ENCODE results near the gene IER2. TPM values are rescaled to one million over a fixed set of nuclear protein-coding genes. Genes with fewer than 3 reads are reported as not detected.

Gene IER2
- total and polyA plus RNA-seq, 2 of the 8 experiments (the other 6 are each of a cell fraction or from before 2014, with no cell fraction given) = 84.5 to 138 TPM

DNA sequence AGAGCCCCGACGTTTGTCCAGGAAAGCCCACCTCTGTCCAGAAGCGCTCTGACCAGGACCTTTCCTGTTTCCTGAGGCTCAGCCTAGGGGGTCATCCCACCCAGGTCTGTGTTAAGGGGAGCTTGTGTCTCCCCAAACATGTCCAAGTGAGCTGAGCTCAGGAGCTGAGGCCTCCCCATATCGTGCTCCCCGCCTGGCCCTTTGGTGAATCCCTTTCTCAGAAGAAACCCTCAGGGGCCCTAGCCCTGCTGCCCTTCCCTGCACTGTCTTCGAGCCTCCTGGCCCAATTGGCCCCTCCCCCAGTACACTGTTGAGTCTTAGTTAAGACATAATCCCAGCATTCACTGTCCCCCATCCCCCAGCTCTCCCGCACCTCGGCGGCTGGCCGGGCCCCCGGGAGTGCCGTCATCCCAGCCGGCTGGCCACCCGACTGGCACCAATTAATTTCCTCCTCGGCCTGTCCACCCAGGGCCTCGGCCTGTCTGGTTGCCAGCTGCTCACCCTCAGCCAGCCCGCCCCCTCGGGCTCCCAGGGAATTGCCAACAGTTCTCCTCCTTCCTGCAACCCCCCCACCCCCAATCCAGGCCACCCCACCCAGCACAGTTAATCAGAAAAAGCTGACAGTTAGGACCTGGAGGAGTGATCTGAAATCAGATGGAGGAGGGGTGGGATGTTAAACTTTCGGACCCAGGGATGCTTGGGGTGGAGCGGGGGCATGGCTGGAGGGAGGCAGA lies 13.6 kb downstream of the IER2 start (continued):
- no peak for TF ChIP-seq RFX5 (IDR thresholded peaks at IDR 0.05; ENCODE audit: borderline replicate concordance, low read depth, low read length)
- TF ChIP-seq RBBP5 (IDR thresholded peaks at IDR 0.05; ENCODE audit: borderline replicate concordance, low read depth, low read length) = peak; percentile 58; the same call in 1 of the 2 replicates
- no peak for TF ChIP-seq CEBPB (IDR thresholded peaks at IDR 0.05; ENCODE audit: low read depth, low read length)

Measured in H1 (cell line).